ENCODE measurements around the gene ZEB2.
A peak's percentile ranks its signal among the peaks of the same experiment; 100 is the strongest.

ZEB2 gene

GRCh38 chr2:144362401-144362800 lies 157.5 kb downstream of the ZEB2 start:
- H3K4me3 ChIP-seq (replicated peaks; ENCODE audit: low read depth, low read length) = no peak overlapping the region
- TF ChIP-seq CTCF (IDR thresholded peaks at IDR 0.05; ENCODE audit: insufficient read depth, low read length, poor library complexity, severe bottlenecking) = no peak

GRCh38 chr2:144361742-144362141 lies 158.2 kb downstream of the ZEB2 start:
- H3K4me3 ChIP-seq (replicated peaks; ENCODE audit: low read depth, low read length) = no peak overlapping the region
- no peak for DNase-seq (ENCODE audit: extremely low read depth, insufficient read length)
- no peaks in the 10 kb centered on the region for H3K36me3 ChIP-seq (ENCODE audit: control insufficient read depth, insufficient read depth, low read length)
- H3K27me3 ChIP-seq (replicated peaks; ENCODE audit: control insufficient read depth, insufficient read depth, low read length) = no peaks in the 10 kb centered on the region
- TF ChIP-seq CTCF (IDR thresholded peaks at IDR 0.05; ENCODE audit: insufficient read depth, low read length, poor library complexity, severe bottlenecking) = no peak

More at GRCh38 chr2:144362401-144362800, 157.5 kb downstream of the ZEB2 start:
- Histone ChIP-seq H3K27me3 (replicated peaks; ENCODE audit: control insufficient read depth, insufficient read depth, low read length) (no peaks in the 10 kb centered on the region), H3K36me3 (ENCODE audit: control insufficient read depth, insufficient read depth, low read length) (no peaks in the 10 kb centered on the region)
- no peak for DNase-seq (ENCODE audit: extremely low read depth, insufficient read length)

DNA sequence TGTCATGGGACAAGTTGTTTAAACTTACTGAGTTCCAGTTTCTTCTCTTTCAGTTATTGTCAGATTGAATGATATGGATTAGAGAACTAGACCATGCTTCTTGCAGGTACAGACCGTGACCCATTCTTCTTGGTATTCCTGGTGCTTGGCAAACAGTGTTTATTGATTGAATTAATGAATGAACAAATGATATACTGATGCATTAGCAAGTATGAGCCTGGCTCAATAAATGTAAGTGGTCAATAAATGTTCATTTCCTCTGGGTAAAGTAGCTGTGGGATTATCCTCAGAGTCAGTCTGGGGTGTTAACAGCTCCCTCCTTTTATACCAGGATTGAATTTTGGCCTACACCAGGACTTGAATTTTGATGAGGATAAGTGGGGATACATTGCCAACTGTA lies 160.2 kb downstream of the ZEB2 start:
- no peak for TF ChIP-seq CTCF (IDR thresholded peaks at IDR 0.05; ENCODE audit: insufficient read depth, low read length, poor library complexity, severe bottlenecking)

GRCh38 chr2:144358979-144359541 lies 160.9 kb downstream of the ZEB2 start:
- TF ChIP-seq CTCF (IDR thresholded peaks at IDR 0.05; ENCODE audit: insufficient read depth, low read length, poor library complexity, severe bottlenecking) = no peak
- peak; percentile 61 for DNase-seq (ENCODE audit: extremely low read depth, insufficient read length)
- Histone ChIP-seq H3K27me3 (replicated peaks; ENCODE audit: control insufficient read depth, insufficient read depth, low read length) (no peaks in the 10 kb centered on the region), H3K4me3 (replicated peaks; ENCODE audit: low read depth, low read length) (0 out of 2 replicates have a peak overlapping the region, but pooled peaks have one; percentile 6), H3K36me3 (ENCODE audit: control insufficient read depth, insufficient read depth, low read length) (no peaks in the 10 kb centered on the region)

More for the DNA sequence above, 160.2 kb downstream of the ZEB2 start:
- Histone ChIP-seq H3K36me3 (ENCODE audit: control insufficient read depth, insufficient read depth, low read length) (no peaks in the 10 kb centered on the region), H3K27me3 (replicated peaks; ENCODE audit: control insufficient read depth, insufficient read depth, low read length) (no peaks in the 10 kb centered on the region), H3K4me3 (replicated peaks; ENCODE audit: low read depth, low read length) (no peak overlapping the region)
- no peak for DNase-seq (ENCODE audit: extremely low read depth, insufficient read length)

GRCh38 chr2:144358374-144358964 lies 161.4 kb downstream of the ZEB2 start:
- DNase-seq (ENCODE audit: extremely low read depth, insufficient read length) = no peak
- no peaks in the 10 kb centered on the region for H3K27me3 ChIP-seq (replicated peaks; ENCODE audit: control insufficient read depth, insufficient read depth, low read length)
- TF ChIP-seq CTCF (IDR thresholded peaks at IDR 0.05; ENCODE audit: insufficient read depth, low read length, poor library complexity, severe bottlenecking) = no peak
- H3K36me3 ChIP-seq (ENCODE audit: control insufficient read depth, insufficient read depth, low read length) = no peaks in the 10 kb centered on the region
- H3K4me3 ChIP-seq (replicated peaks; ENCODE audit: low read depth, low read length) = peak overlapping the region; percentile 2; the same call in 1 of the 2 replicates
